Hepatocyte (in vitro differentiated cells): ENCODE results near the gene EXD3. TPM values are rescaled to one million over a fixed set of nuclear protein-coding genes. Genes with fewer than 3 reads are reported as not detected.

Experiments used
- DNase-seq: peaks from one replicate; pipeline ENCODE4 v3.0.0-alpha.2; 2016; ENCODE audit warnings: low spot score
- H2AFZ ChIP-seq: fragments of 200-600 bp; sonication (generic); 2 replicates; pipeline ENCODE4 v1.6.0; 2016; ENCODE audit warnings: antibody characterized with exemption, mild to moderate bottlenecking
- H3K27ac ChIP-seq: fragments of 200-600 bp; sonication (generic); 2 replicates; pipeline ENCODE4 v1.5.1; 2016; ENCODE audit warnings: mild to moderate bottlenecking
- H3K27me3 ChIP-seq: fragments of 200-600 bp; sonication (generic); 2 replicates; pipeline ENCODE4 v1.6.1; 2016
- H3K36me3 ChIP-seq: fragments of 200-600 bp; sonication (generic); replicated peaks from 2 replicates; pipeline ENCODE4 v1.5.1; 2016; ENCODE audit warnings: low read depth; ENCODE audit not compliant: insufficient read depth
- H3K4me1 ChIP-seq: fragments of 200-600 bp; sonication (generic); 2 replicates; pipeline ENCODE4 v1.5.1; 2016; ENCODE audit warnings: mild to moderate bottlenecking, moderate library complexity; ENCODE audit not compliant: insufficient read depth
- H3K4me2 ChIP-seq: fragments of 200-600 bp; sonication (generic); 2 replicates; pipeline ENCODE4 v1.6.0; 2016
- H3K4me3 ChIP-seq: fragments of 200-600 bp; sonication (generic); 2 replicates; pipeline ENCODE4 v1.5.1; 2016; ENCODE audit warnings: mild to moderate bottlenecking
- H3K79me2 ChIP-seq: fragments of 200-600 bp; sonication (generic); 2 replicates; pipeline ENCODE4 v1.6.0; 2017; ENCODE audit warnings: mild to moderate bottlenecking
- H3K9me2 ChIP-seq: fragments of 200-600 bp; sonication (generic); replicated peaks from 2 replicates; pipeline ENCODE4 v1.6.0; 2017; ENCODE audit warnings: mild to moderate bottlenecking; ENCODE audit not compliant: insufficient read depth
- H3K9me3 ChIP-seq: fragments of 200-600 bp; sonication (generic); 2 replicates; pipeline ENCODE4 v1.5.1; 2016; ENCODE audit warnings: low read depth, mild to moderate bottlenecking
- H4K20me1 ChIP-seq: fragments of 200-600 bp; sonication (generic); 2 replicates; pipeline ENCODE4 v1.6.0; 2016; ENCODE audit warnings: mild to moderate bottlenecking; ENCODE audit not compliant: insufficient read depth, poor library complexity, severe bottlenecking
- EZH2 ChIP-seq: fragments of 200-600 bp; sonication (generic); IDR thresholded peaks from 2 replicates; pipeline ENCODE4 v1.6.1; 2016; ENCODE audit warnings: antibody characterized with exemption, mild to moderate bottlenecking, borderline replicate concordance
- EZH2phosphoT487 ChIP-seq: fragments of 200-600 bp; sonication (generic); IDR thresholded peaks from one replicate; pipeline ENCODE4 v1.6.1; 2018; ENCODE audit warnings: antibody characterized with exemption, mild to moderate bottlenecking, low read depth, moderate library complexity; ENCODE audit not compliant: unreplicated experiment, severe bottlenecking
- WGBS: methylation state at CpG from one replicate; pipeline ENCODE4 v1.1.6; 2016; ENCODE audit warnings: low lambda C conversion rate; ENCODE audit errors: missing lambda C conversion rate; 5-methylcytosine and 5-hydroxymethylcytosine counted together
- polyA plus RNA-seq: library from polyadenylated mRNA; unstranded; fragments of >200 nt; fragmentation: Nextera tagmentation; extraction: Ambion mirVana; gene quantifications from 2 replicates; pipeline ENCODE4 v1.2.1, GENCODE V29; 2016
- total RNA-seq: library from RNA; depleted of rRNA; stranded (reverse); fragments of >200 nt; gene quantifications from 2 replicates; pipeline ENCODE4 v1.2.3, GENCODE V29; 2014
- TF ChIP-seq, protein P1 (sequence below): fragments of 200-600 bp; sonication (generic); IDR thresholded peaks from 2 replicates; pipeline ENCODE4 v1.5.1; 2016; ENCODE audit warnings: antibody characterized with exemption, mild to moderate bottlenecking; ENCODE audit not compliant: poor library complexity

EXD3 gene
- total and polyA plus RNA-seq, 2 experiments from 2014 or later: 11.8 to 21.6 TPM

DNA sequence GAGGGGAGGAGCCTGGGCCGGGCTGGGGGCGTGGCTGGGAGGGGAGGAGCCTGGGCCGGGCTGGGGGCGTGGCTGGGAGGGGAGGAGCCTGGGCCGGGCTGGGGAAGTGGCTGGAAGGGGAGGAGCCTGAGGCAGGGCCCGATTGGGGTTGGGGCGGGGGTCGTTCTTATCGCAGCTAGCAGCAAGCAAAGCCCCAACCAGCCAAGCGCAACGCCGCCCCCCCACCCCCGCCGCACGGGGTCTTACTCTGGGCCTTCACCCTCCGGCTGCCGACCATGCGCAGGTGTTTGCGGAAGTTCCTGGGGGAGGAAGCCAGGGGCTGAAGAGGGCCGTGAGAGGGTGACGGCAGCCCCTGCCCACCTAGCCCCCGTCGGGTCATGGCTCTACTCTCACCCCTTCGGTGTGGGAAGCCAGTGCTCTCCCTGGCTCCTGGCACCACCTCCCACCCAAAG is 31.2 kb upstream of the EXD3 start:
- Histone ChIP-seq H3K36me3 (no peaks in the 10 kb centered on the region), H3K4me2 (peak overlapping the region; percentile 75), H2AFZ (no peak overlapping the region), H3K27me3 (no peaks in the 10 kb centered on the region), H3K79me2 (peaks cover 11% of the 10 kb centered on the region), H4K20me1 (peaks cover 3% of the 10 kb centered on the region), H3K9me2 (no peaks in the 10 kb centered on the region), H3K4me3 (no peak overlapping the region), H3K27ac (peak overlapping the region; percentile 64), H3K4me1 (no peaks in the 10 kb centered on the region), H3K9me3 (no peaks in the 10 kb centered on the region)
- DNase-seq: no peak
- TF ChIP-seq, protein P1, sequence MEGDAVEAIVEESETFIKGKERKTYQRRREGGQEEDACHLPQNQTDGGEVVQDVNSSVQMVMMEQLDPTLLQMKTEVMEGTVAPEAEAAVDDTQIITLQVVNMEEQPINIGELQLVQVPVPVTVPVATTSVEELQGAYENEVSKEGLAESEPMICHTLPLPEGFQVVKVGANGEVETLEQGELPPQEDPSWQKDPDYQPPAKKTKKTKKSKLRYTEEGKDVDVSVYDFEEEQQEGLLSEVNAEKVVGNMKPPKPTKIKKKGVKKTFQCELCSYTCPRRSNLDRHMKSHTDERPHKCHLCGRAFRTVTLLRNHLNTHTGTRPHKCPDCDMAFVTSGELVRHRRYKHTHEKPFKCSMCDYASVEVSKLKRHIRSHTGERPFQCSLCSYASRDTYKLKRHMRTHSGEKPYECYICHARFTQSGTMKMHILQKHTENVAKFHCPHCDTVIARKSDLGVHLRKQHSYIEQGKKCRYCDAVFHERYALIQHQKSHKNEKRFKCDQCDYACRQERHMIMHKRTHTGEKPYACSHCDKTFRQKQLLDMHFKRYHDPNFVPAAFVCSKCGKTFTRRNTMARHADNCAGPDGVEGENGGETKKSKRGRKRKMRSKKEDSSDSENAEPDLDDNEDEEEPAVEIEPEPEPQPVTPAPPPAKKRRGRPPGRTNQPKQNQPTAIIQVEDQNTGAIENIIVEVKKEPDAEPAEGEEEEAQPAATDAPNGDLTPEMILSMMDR: no peak
- TF ChIP-seq EZH2 (no peak), EZH2phosphoT487 (no peak)
- WGBS: 61% methylated on average over 8 of the region's 24 CpGs

DNA sequence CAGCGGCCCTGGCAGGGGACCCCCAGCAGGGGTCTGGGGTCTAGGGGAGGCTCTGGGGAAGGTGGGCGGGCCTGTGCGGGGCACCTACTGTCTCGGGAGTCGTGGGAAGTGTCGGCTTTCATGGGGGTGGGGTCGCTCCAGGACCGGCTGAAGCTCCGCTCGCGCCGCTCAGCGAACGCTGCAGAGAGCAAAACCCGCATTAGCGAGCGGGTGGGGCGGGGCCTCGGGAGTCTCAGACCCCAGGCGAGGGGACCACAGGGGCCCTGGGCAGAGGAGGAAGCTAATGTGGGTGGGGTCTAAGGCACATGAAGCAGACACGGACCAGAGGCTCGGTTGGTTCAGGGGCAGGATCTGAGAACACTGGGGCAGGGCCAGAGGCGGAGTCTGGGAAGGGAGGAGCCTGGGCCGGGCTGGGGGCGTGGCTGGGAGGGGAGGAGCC is 30.7 kb upstream of the EXD3 start:
- Histone ChIP-seq H3K36me3 (no peaks in the 10 kb centered on the region), H4K20me1 (peaks cover 3% of the 10 kb centered on the region), H3K27ac (no peak overlapping the region), H3K4me3 (no peak overlapping the region), H3K9me2 (no peaks in the 10 kb centered on the region), H3K79me2 (peaks cover 10% of the 10 kb centered on the region), H3K4me1 (no peaks in the 10 kb centered on the region), H3K27me3 (no peaks in the 10 kb centered on the region), H3K9me3 (no peaks in the 10 kb centered on the region), H2AFZ (no peak overlapping the region), H3K4me2 (peak overlapping the region; percentile 70)
- peak; percentile 77 for DNase-seq
- TF ChIP-seq EZH2phosphoT487 (no peak), EZH2 (no peak)
- TF ChIP-seq, protein P1: no peak
- WGBS: 53% methylated on average over 13 of the region's 25 CpGs

DNA sequence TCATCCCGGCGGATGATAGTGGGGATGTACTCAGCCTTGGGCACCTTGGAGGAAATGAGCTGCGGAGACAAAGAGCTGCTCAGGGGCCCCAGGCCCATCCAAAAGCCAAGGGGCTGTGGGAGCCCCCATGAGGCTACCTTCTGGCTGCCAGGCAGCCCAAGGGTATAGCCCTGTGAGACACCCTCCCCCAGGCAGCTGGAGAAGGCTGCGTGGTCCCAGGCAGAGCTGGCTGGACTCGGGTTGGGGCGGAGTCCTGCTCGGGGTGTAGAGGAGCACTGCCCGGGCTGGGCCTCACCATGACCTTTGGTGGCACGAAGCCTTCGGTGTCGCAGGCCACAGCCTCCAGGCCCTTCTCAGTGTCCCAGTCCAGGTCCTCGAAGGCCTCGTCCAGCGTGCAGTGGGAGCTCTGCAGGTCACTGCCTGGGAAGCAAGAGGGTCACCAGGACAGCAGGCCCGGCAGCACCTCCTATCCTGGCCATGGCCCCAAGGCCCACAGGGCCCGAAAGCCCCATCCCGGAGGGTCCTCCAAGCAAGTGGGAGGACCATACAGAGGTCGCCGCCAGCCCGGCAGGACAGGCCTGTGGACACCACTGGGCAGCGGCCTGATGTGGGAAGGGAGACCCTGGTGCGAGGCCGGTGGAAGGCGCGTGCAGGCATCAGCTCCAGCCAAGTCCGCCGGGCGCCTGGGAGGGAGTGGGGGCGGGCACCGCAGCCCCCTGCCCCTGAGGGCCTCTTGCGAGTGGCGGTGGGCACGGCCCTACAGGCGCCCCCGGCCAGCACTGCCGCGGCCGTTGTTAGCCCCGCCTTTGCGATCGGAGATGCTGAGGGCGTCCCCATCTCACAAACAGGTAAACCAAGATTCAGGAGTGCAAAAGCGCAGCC is 30.0 kb upstream of the EXD3 start:
- no peaks in the 10 kb centered on the region for H3K36me3 ChIP-seq
- 94% methylated on average over 40 of the region's 43 CpGs for WGBS
- H3K4me3 ChIP-seq: no peak overlapping the region
- H4K20me1 ChIP-seq: peaks cover under 1% of the 10 kb centered on the region
- peak overlapping the region; percentile 70 for H3K4me2 ChIP-seq
- no peaks in the 10 kb centered on the region for H3K27me3 ChIP-seq
- no peak overlapping the region for H3K27ac ChIP-seq
- DNase-seq: no peak
- no peaks in the 10 kb centered on the region for H3K4me1 ChIP-seq
- no peak overlapping the region for H2AFZ ChIP-seq
- H3K9me3 ChIP-seq: no peaks in the 10 kb centered on the region
- TF ChIP-seq EZH2phosphoT487: no peak
- H3K9me2 ChIP-seq: no peaks in the 10 kb centered on the region
- H3K79me2 ChIP-seq: peaks cover 3% of the 10 kb centered on the region
